GM12878 (cell line): ENCODE results near the gene C1orf53. TPM values are rescaled to one million over a fixed set of nuclear protein-coding genes. Genes with fewer than 3 reads are reported as not detected.

ENCODE experiments used
- ATAC-seq: fragments of 200-7000 bp; cut with Tn5 transposase; 3 replicates; pipeline ENCODE4 v1.9.1; 2020; ENCODE audit warnings: mild to moderate bottlenecking, moderate library complexity
- BruUV-seq: library from RNA; stranded (reverse); fragments of 400-500 nt; replicated peaks from 2 replicates; lab custom pipeline; 2021; lab: Mats Ljungman, UMichigan
- CTCF ChIA-PET: fragments of 300-600 bp; sonication (Branson Sonifier 250); formaldehyde crosslinking; extraction: SDS; loops from one replicate; lab custom pipeline; 2021; ENCODE audit warnings: inconsistent platforms; lab: Yijun Ruan, JAX
- POLR2A ChIA-PET: fragments of 350-600 bp; formaldehyde crosslinking; extraction: SDS; loops from one replicate; lab custom pipeline; 2021; ENCODE audit warnings: inconsistent platforms; lab: Charles Lee
- RAD21 ChIA-PET: fragments of 300-600 bp; sonication (Branson Sonifier 250); formaldehyde crosslinking; loops from one replicate; lab custom pipeline; 2023; ENCODE audit warnings: antibody characterized with exemption; ENCODE audit not compliant: unreplicated experiment; lab: Charles Lee
- SMC1A ChIA-PET: fragments of 300-600 bp; sonication (Branson Sonifier 250); formaldehyde crosslinking; loops from one replicate; lab custom pipeline; 2023; ENCODE audit not compliant: unreplicated experiment, uncharacterized antibody; lab: Charles Lee
- DNase-seq: peaks from one replicate; pipeline ENCODE4 v3.0.0-alpha.2; 2011; ENCODE audit warnings: low read depth, low spot score
- FAIRE-seq: peaks from 3 replicates; lab custom pipeline; 2011; peaks lifted over from hg19 to GRCh38; lab: Jason Lieb, UNC
- H2AFZ ChIP-seq: 2 replicates; pipeline ENCODE4 v1.6.0; 2011; ENCODE audit warnings: low read depth, low read length, control low read depth; ENCODE audit not compliant: control insufficient read depth
- H3K27ac ChIP-seq: 2 replicates; pipeline ENCODE4 v1.5.1; 2011; ENCODE audit warnings: control low read depth; ENCODE audit not compliant: control insufficient read depth, insufficient read depth
- H3K27me3 ChIP-seq, 2 experiments: replicated peaks in 1 of 2; 2 replicates each; pipeline versions ENCODE4 v1.6.0 to v1.6.1; 2011; ENCODE audit warnings: low read length in 1 of 2; ENCODE audit not compliant: control insufficient read depth in 2 of 2, insufficient read depth in 2 of 2
- H3K36me3 ChIP-seq, 2 experiments: 2 replicates each; pipeline ENCODE4 v1.5.1; 2011; ENCODE audit warnings: low read length in 1 of 2; ENCODE audit not compliant: control insufficient read depth in 2 of 2, insufficient read depth in 2 of 2
- H3K4me1 ChIP-seq: 2 replicates; pipeline ENCODE4 v1.6.1; 2011; ENCODE audit warnings: mild to moderate bottlenecking, low read length, moderate library complexity, mixed read lengths; ENCODE audit not compliant: control insufficient read depth, insufficient read depth
- H3K4me2 ChIP-seq: 2 replicates; pipeline ENCODE4 v1.6.0; 2011; ENCODE audit warnings: control low read depth; ENCODE audit not compliant: control insufficient read depth, insufficient read depth
- H3K4me3 ChIP-seq: fragments of 200-600 bp; sonication (generic); 2 replicates; pipeline ENCODE4 v1.5.1; 2016
- H3K79me2 ChIP-seq: 2 replicates; pipeline ENCODE4 v1.6.0; 2011; ENCODE audit warnings: low read length; ENCODE audit not compliant: control insufficient read depth, insufficient read depth
- H3K9ac ChIP-seq: 2 replicates; pipeline ENCODE4 v1.8.0; 2011; ENCODE audit warnings: low read length, control low read depth, mixed read lengths; ENCODE audit not compliant: control insufficient read depth, insufficient read depth
- H3K9me3 ChIP-seq: replicated peaks from 3 replicates; pipeline ENCODE4 v1.5.1; 2011; ENCODE audit warnings: mild to moderate bottlenecking, low read length; ENCODE audit not compliant: control insufficient read depth, insufficient read depth
- H4K20me1 ChIP-seq: 2 replicates; pipeline ENCODE4 v1.6.0; 2011; ENCODE audit not compliant: control insufficient read depth, insufficient read depth
- ASH2L ChIP-seq: fragments of 300-600, 200-600 bp; sonication (generic); IDR thresholded peaks from 2 replicates; pipeline ENCODE4 v1.6.1; 2017; ENCODE audit warnings: low read depth, mild to moderate bottlenecking, borderline replicate concordance
- MTA2 ChIP-seq: fragments of 450-650 bp; IDR thresholded peaks from 2 replicates; pipeline ENCODE4 v1.6.1; 2016; ENCODE audit warnings: low read depth, mild to moderate bottlenecking, moderate library complexity
- NBN ChIP-seq: fragments of 450-650 bp; IDR thresholded peaks from 2 replicates; pipeline ENCODE4 v1.6.1; 2016
- POLR2A ChIP-seq: IDR thresholded peaks from 2 replicates; pipeline ENCODE4 v1.6.1; 2011; ENCODE audit warnings: low read depth, mild to moderate bottlenecking, low read length
- RBBP5 ChIP-seq: fragments of 200-600 bp; sonication (generic); conservative IDR thresholded peaks from 2 replicates; pipeline ENCODE4 v1.6.1; 2016
- TCF7 ChIP-seq: IDR thresholded peaks from 2 replicates; pipeline ENCODE4 v1.6.1; 2014; ENCODE audit warnings: antibody characterized with exemption, borderline replicate concordance
- WRNIP1 ChIP-seq: IDR thresholded peaks from 2 replicates; pipeline ENCODE4 v1.6.1; 2011; ENCODE audit warnings: low read depth, low read length, improper control_type of control experiment, borderline replicate concordance
- ZBED1 ChIP-seq: IDR thresholded peaks from 2 replicates; pipeline ENCODE4 v1.6.1; 2016; ENCODE audit warnings: borderline replicate concordance
- ZNF274 ChIP-seq: IDR thresholded peaks from one replicate; pipeline ENCODE4 v1.8.0; 2011; ENCODE audit not compliant: insufficient read length, insufficient read depth
- ZNF384 ChIP-seq: IDR thresholded peaks from 2 replicates; pipeline ENCODE4 v1.6.1; 2012; ENCODE audit warnings: low read depth, mild to moderate bottlenecking, low read length, improper control_type of control experiment, borderline replicate concordance
- ZSCAN29 ChIP-seq: fragments of 450-650 bp; IDR thresholded peaks from 2 replicates; pipeline ENCODE4 v1.6.1; 2017; ENCODE audit warnings: mild to moderate bottlenecking, moderate library complexity
- WGBS: methylation state at CpG from one replicate; pipeline ENCODE4 v1.1.6; 2016; ENCODE audit warnings: low lambda C conversion rate; ENCODE audit not compliant: insufficient replicate concordance, insufficient coverage; ENCODE audit errors: missing lambda C conversion rate; 5-methylcytosine and 5-hydroxymethylcytosine counted together
- in situ Hi-C: fragments of 300-500 bp; cut with MboI; formaldehyde crosslinking; loops from 9 replicates; pipeline ENCODE4 v1.14.3; 2018; ENCODE audit warnings: mixed read lengths
- intact Hi-C: fragments of 100-400 bp; cut with micrococcal nuclease; formaldehyde crosslinking; loops from one replicate; pipeline ENCODE4 v1.14.2; 2022; ENCODE audit not compliant: unreplicated experiment
- polyA plus RNA-seq, 11 experiments: library from polyadenylated mRNA; depleted of rRNA in 4 of 11; unstranded in 6 of 11; stranded (reverse) in 5 of 11; fragments of >200 nt; fragmentation: Nextera tagmentation in 4 of 11; fragmentation: Illumina TruSeq in 1 of 11; extraction: Ambion mirVana in 4 of 11; extraction: Trizol in 1 of 11; gene quantifications; 1 replicate in 1 of 11; 2 replicates in 10 of 11; pipeline versions ENCODE4 v1.2.1 to v1.2.3, GENCODE V29; 2011 to 2016; ENCODE audit warnings: inconsistent platforms in 2 of 11, missing spikeins in 2 of 11, low read depth in 1 of 11
- total RNA-seq, 4 experiments: library from RNA; depleted of rRNA in 3 of 4; stranded (reverse); fragments of >200 nt in 3 of 4; fragmentation: Illumina TruSeq in 1 of 4; extraction: Trizol in 1 of 4; gene quantifications; 2 replicates each; pipeline versions ENCODE4 v1.2.1 to v1.2.3, GENCODE V29; 2013 to 2021
- TF ChIP-seq, protein P1 (sequence below): fragments of 150-350 bp; IDR thresholded peaks from 2 replicates; pipeline ENCODE4 v1.6.1; 2014; ENCODE audit warnings: mild to moderate bottlenecking, low read depth, low read length
- TF ChIP-seq, protein P2 (sequence below): fragments of 450-650 bp; IDR thresholded peaks from 2 replicates; pipeline ENCODE4 v1.6.1; 2017; ENCODE audit warnings: mild to moderate bottlenecking

Gene C1orf53
- total and polyA plus RNA-seq, 10 of the 15 experiments (the other 5 are each of a cell fraction or from before 2014, with no cell fraction given): 0.31 to 5.4 (median 0.59) TPM

DNA sequence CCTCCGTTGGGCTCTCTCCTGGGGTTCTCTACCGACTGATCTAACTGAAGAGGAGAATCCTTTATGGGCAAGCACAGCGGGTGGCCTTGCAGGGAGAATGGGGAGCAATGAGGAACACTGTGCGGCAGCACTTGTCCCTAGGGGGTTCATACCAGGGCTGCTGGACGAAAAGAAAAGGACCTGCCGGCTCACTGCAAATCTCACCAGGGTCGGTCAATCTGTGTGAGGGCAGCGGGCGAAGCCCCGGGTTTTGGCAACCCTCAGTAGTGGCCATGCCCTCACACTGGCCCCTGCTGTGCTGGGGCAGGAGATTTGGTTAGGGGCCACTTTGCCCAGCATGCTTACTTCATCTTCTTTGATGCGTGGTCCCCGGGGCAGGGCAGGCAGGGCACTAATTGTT lies 20.6 kb downstream of the C1orf53 start:
- H3K36me3 ChIP-seq: no peaks in the 10 kb centered on the region
- WGBS: 44% methylated on average over 12 of the region's 12 CpGs
- intact Hi-C loops: loop anchor here (5.0 to 10.0 kb wide), 2 partner anchors 231 to 542 kb away; no protein-coding TSS in a partner anchor
- H3K4me1 ChIP-seq: no peaks in the 10 kb centered on the region
- no peaks in the 10 kb centered on the region for H3K79me2 ChIP-seq
- H3K27me3 ChIP-seq: peaks cover 4 to 17% of the 10 kb centered on the region in 2 experiments
- ChIA-PET RAD21 (no interaction called here), SMC1A (interaction anchor here (0.7 to 1.5 kb wide), 2 partner anchors 261 to 305 kb away, joined by 3 read pairs; no protein-coding TSS in a partner anchor), CTCF (interaction anchor here (0.6 to 2.4 kb wide), 8 partner anchors 15 to 406 kb away, joined by 3 to 13 read pairs (median 6); no protein-coding TSS in a partner anchor), POLR2A (no interaction called here)
- H3K27ac ChIP-seq: no peak overlapping the region
- no peaks in the 10 kb centered on the region; the same call in 1 of the 2 replicates for H4K20me1 ChIP-seq
- no peak overlapping the region for H3K9ac ChIP-seq
- DNase-seq: no peak
- no TSS peak for BruUV-seq
- no peaks in the 10 kb centered on the region; the same call in 2 of the 3 replicates for H3K9me3 ChIP-seq
- no peak for FAIRE-seq
- H3K4me2 ChIP-seq: no peak overlapping the region
- no peak for ATAC-seq
- no peak for TF ChIP-seq POLR2A
- TF ChIP-seq, protein P1, sequence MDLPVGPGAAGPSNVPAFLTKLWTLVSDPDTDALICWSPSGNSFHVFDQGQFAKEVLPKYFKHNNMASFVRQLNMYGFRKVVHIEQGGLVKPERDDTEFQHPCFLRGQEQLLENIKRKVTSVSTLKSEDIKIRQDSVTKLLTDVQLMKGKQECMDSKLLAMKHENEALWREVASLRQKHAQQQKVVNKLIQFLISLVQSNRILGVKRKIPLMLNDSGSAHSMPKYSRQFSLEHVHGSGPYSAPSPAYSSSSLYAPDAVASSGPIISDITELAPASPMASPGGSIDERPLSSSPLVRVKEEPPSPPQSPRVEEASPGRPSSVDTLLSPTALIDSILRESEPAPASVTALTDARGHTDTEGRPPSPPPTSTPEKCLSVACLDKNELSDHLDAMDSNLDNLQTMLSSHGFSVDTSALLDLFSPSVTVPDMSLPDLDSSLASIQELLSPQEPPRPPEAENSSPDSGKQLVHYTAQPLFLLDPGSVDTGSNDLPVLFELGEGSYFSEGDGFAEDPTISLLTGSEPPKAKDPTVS: no peak
- TF ChIP-seq TCF7: no peak
- TF ChIP-seq RBBP5: no peak
- no peak for TF ChIP-seq ZNF384
- TF ChIP-seq ZNF274: no peak
- TF ChIP-seq MTA2: no peak
- TF ChIP-seq, protein P2, sequence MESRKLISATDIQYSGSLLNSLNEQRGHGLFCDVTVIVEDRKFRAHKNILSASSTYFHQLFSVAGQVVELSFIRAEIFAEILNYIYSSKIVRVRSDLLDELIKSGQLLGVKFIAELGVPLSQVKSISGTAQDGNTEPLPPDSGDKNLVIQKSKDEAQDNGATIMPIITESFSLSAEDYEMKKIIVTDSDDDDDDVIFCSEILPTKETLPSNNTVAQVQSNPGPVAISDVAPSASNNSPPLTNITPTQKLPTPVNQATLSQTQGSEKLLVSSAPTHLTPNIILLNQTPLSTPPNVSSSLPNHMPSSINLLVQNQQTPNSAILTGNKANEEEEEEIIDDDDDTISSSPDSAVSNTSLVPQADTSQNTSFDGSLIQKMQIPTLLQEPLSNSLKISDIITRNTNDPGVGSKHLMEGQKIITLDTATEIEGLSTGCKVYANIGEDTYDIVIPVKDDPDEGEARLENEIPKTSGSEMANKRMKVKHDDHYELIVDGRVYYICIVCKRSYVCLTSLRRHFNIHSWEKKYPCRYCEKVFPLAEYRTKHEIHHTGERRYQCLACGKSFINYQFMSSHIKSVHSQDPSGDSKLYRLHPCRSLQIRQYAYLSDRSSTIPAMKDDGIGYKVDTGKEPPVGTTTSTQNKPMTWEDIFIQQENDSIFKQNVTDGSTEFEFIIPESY: no peak
- TF ChIP-seq ZSCAN29: no peak
- TF ChIP-seq ASH2L: no peak
- TF ChIP-seq NBN: no peak
- no peak for TF ChIP-seq WRNIP1
- no peak for TF ChIP-seq ZBED1
- in situ Hi-C loops: loop anchor here (5.0 to 25.0 kb wide), 2 partner anchors 401 to 764 kb away; no protein-coding TSS in a partner anchor
- H2AFZ ChIP-seq: no peak overlapping the region
- no peak overlapping the region for H3K4me3 ChIP-seq
